ENCODE results near the gene COX5A. TPM values are rescaled to one million over a fixed set of nuclear protein-coding genes. Genes with fewer than 3 reads are reported as not detected.

COX5A gene
- total and polyA plus RNA-seq, 2 of the 4 experiments (the other 2 are of a cell fraction): 39.8 to 141 TPM

GRCh38 chr15:74882528-74882927, 55.3 kb downstream of the COX5A start:
- 90% methylated on average over 2 of the region's 6 CpGs; no CpG with 5 or more reads in 1 of the 2 experiments for WGBS, 2 experiments (ENCODE audit: extremely low coverage in 2 of 2, insufficient read length in 1 of 2)
- Histone ChIP-seq H4K8ac (ENCODE audit: low read depth in 2 of 2, low read length in 2 of 2) (no peak overlapping the region), H3K27me3 (ENCODE audit: control insufficient read depth, insufficient read depth, low read length) (no peaks in the 10 kb centered on the region), H3K79me1 (ENCODE audit: low read depth in 1 of 2, low read length in 2 of 2) (no peaks in the 10 kb centered on the region), H3K9me1 (ENCODE audit: insufficient read depth, low read length) (no peaks in the 10 kb centered on the region), H3K4me3 (ENCODE audit: insufficient read depth, low read depth, low read length) (no peak overlapping the region), H2AFZ (replicated peaks; ENCODE audit: low read length, poor library complexity) (no peak overlapping the region), H2AK5ac (ENCODE audit: low read depth, low read length) (no peak overlapping the region), H3K23ac (ENCODE audit: low read depth, low read length) (no peak overlapping the region), H2BK120ac (ENCODE audit: low read depth, low read length) (no peak overlapping the region), H2BK20ac (ENCODE audit: low read depth, low read length) (no peak overlapping the region), H3K27ac (ENCODE audit: insufficient read depth, low read length) (no peak overlapping the region), H3K14ac (replicated peaks; ENCODE audit: low read depth, low read length) (no peak overlapping the region), H3K18ac (ENCODE audit: low read depth, low read length) (no peak overlapping the region), H3K4ac (ENCODE audit: low read depth, low read length) (no peak overlapping the region), H3K9ac (ENCODE audit: low read depth, low read length) (no peak overlapping the region), H3K4me2 (ENCODE audit: low read depth, low read length) (no peak overlapping the region), H2BK15ac (ENCODE audit: low read depth, low read length) (no peak overlapping the region), H4K91ac (ENCODE audit: insufficient read depth, low read depth, low read length) (no peak overlapping the region), H2BK5ac (ENCODE audit: low read depth, low read length, poor library complexity, severe bottlenecking) (no peak overlapping the region), H3K36me3 (ENCODE audit: control insufficient read depth, insufficient read depth, low read length) (no peaks in the 10 kb centered on the region), H4K5ac (ENCODE audit: low read depth, low read length) (no peak overlapping the region), H3K56ac (ENCODE audit: extremely low read depth, insufficient read depth, low read length) (no peak overlapping the region), H2AK9ac (replicated peaks; ENCODE audit: low read depth, low read length, poor library complexity) (no peak overlapping the region), H3K4me1 (ENCODE audit: control insufficient read depth, insufficient read depth, low read length) (no peaks in the 10 kb centered on the region), H3K9me3 (ENCODE audit: control insufficient read depth, insufficient read depth, low read length) (no peaks in the 10 kb centered on the region; the same call in 1 of the 2 replicates), H4K20me1 (ENCODE audit: insufficient read depth, low read length) (no peaks in the 10 kb centered on the region)
- intact Hi-C loops (cut with micrococcal nuclease): no loop called here
- POLR2A ChIA-PET (ENCODE audit: unreplicated experiment): no interaction called here
- ATAC-seq (ENCODE audit: low read depth) (no peak), DNase-seq (no peak)
- CTCF ChIA-PET: no interaction called here
- no TSS peak for BruUV-seq (replicated peaks)
- dilution Hi-C loops (cut with HindIII; ENCODE audit: low sequenced_read_pairs, unreplicated experiment): no loop called here
- in situ Hi-C loops (cut with MboI; ENCODE audit: low sequenced_read_pairs): no loop called here
- TF ChIP-seq FOS (IDR thresholded peaks at IDR 0.05; ENCODE audit: low read depth, low read length) (no peak), RFX5 (IDR thresholded peaks at IDR 0.05; ENCODE audit: low read depth, low read length) (no peak), USF2 (IDR thresholded peaks at IDR 0.05; ENCODE audit: low read depth, low read length) (no peak), CHD1 (IDR thresholded peaks at IDR 0.05; ENCODE audit: low read depth, low read length) (no peak), MXI1 (IDR thresholded peaks at IDR 0.05; ENCODE audit: borderline replicate concordance, low read depth, low read length) (no peak), BHLHE40 (IDR thresholded peaks at IDR 0.05; ENCODE audit: low read depth, low read length) (no peak), ELK1 (IDR thresholded peaks at IDR 0.05; ENCODE audit: borderline replicate concordance, low read depth, low read length) (no peak), NFE2L2 (IDR thresholded peaks at IDR 0.05; ENCODE audit: low read depth, low read length) (no peak), MAZ (IDR thresholded peaks at IDR 0.05; ENCODE audit: borderline replicate concordance, low read depth, low read length) (no peak)
